ENCODE data around the gene SMURF1.

The SMURF1 gene

GRCh38 chr7:99146979-99147378 is 3.1 kb upstream of the SMURF1 start:
- no peak for TF ChIP-seq CTCF (IDR thresholded peaks at IDR 0.05)
- no peaks in the 10 kb centered on the region for H3K36me3 Mint-ChIP-seq (ENCODE audit: low read depth)
- peaks cover 19% of the 10 kb centered on the region for H3K27me3 Mint-ChIP-seq (ENCODE audit: low read depth, poor library complexity)
- no peak overlapping the region for H3K4me3 Mint-ChIP-seq
- H3K27ac Mint-ChIP-seq = no peak overlapping the region
- H3K9me3 Mint-ChIP-seq = no peaks in the 10 kb centered on the region
- DNase-seq = no peak
- H3K4me1 Mint-ChIP-seq = peaks cover 10% of the 10 kb centered on the region

- Mint-ChIP-seq H3K27me3 (ENCODE audit: low read depth, poor library complexity) (peaks cover 14% of the 10 kb centered on the region), H3K27ac (no peak overlapping the region), H3K4me3 (peak overlapping the region; percentile 82), H3K9me3 (no peaks in the 10 kb centered on the region), H3K36me3 (ENCODE audit: low read depth) (peaks cover 8% of the 10 kb centered on the region), H3K4me1 (peaks cover 38% of the 10 kb centered on the region)
- no peak for DNase-seq
- no peak for TF ChIP-seq CTCF (IDR thresholded peaks at IDR 0.05)
These were observed 421 bp downstream of the SMURF1 start for GRCh38 chr7:99143521-99143852.

GRCh38 chr7:99142727-99143520 is 984 bp downstream of the SMURF1 start:
- H3K27ac Mint-ChIP-seq = peak overlapping the region; percentile 69
- H3K4me3 Mint-ChIP-seq = peak overlapping the region; percentile 82
- H3K4me1 Mint-ChIP-seq = peaks cover 44% of the 10 kb centered on the region
- peaks cover 12% of the 10 kb centered on the region for H3K27me3 Mint-ChIP-seq (ENCODE audit: low read depth, poor library complexity)
- H3K9me3 Mint-ChIP-seq = no peaks in the 10 kb centered on the region
- H3K36me3 Mint-ChIP-seq (ENCODE audit: low read depth) = peaks cover 8% of the 10 kb centered on the region
- DNase-seq = peak; percentile 98
- no peak for TF ChIP-seq CTCF (IDR thresholded peaks at IDR 0.05)

- peak; percentile 77 for DNase-seq
- Mint-ChIP-seq H3K27ac (peak overlapping the region; percentile 95), H3K9me3 (no peaks in the 10 kb centered on the region), H3K27me3 (ENCODE audit: low read depth, poor library complexity) (peaks cover 8% of the 10 kb centered on the region), H3K4me1 (peaks cover 52% of the 10 kb centered on the region), H3K4me3 (peak overlapping the region; percentile 82), H3K36me3 (ENCODE audit: low read depth) (peaks cover 8% of the 10 kb centered on the region)
- TF ChIP-seq CTCF (IDR thresholded peaks at IDR 0.05) = no peak
These were observed 1.8 kb downstream of the SMURF1 start for GRCh38 chr7:99141841-99142726.

- Mint-ChIP-seq H3K4me3 (peak overlapping the region; percentile 82), H3K27me3 (ENCODE audit: low read depth, poor library complexity) (peaks cover 8% of the 10 kb centered on the region)
These were observed 2.6 kb downstream of the SMURF1 start for GRCh38 chr7:99141334-99141733.

More at GRCh38 chr7:99141334-99141733, 2.6 kb downstream of the SMURF1 start:
- H3K27ac Mint-ChIP-seq = no peak overlapping the region
- H3K9me3 Mint-ChIP-seq = no peaks in the 10 kb centered on the region
- no peak for TF ChIP-seq CTCF (IDR thresholded peaks at IDR 0.05)
- H3K4me1 Mint-ChIP-seq = peaks cover 54% of the 10 kb centered on the region
- no peak for DNase-seq
- peaks cover 8% of the 10 kb centered on the region for H3K36me3 Mint-ChIP-seq (ENCODE audit: low read depth)
